Type B pancreatic cell (in vitro differentiated cells): ENCODE measurements around the gene TXLNB. TPM values are rescaled to one million over a fixed set of nuclear protein-coding genes. Genes with fewer than 3 reads are reported as not detected.

Source experiments
- DNase-seq: peaks from one replicate; pipeline ENCODE4 v3.0.0; 2021; ENCODE audit warnings: mixed read lengths; ENCODE audit not compliant: unreplicated experiment; ENCODE audit errors: extremely low spot score
- H3K27ac Mint-ChIP-seq: 2 replicates; pipeline ENCODE4 v1.8.0; 2021; ENCODE audit warnings: mild to moderate bottlenecking, mixed read lengths
- H3K27me3 Mint-ChIP-seq: 2 replicates; pipeline ENCODE4 v1.8.0; 2021; ENCODE audit warnings: mixed read lengths
- H3K36me3 Mint-ChIP-seq: 2 replicates; pipeline ENCODE4 v1.8.0; 2021; ENCODE audit warnings: mixed read lengths
- H3K4me1 Mint-ChIP-seq: one replicate; pipeline ENCODE4 v1.8.0; 2021; ENCODE audit warnings: mixed read lengths; ENCODE audit not compliant: unreplicated experiment
- H3K4me3 Mint-ChIP-seq: 2 replicates; pipeline ENCODE4 v1.8.0; 2021; ENCODE audit warnings: mild to moderate bottlenecking, mixed read lengths
- H3K9me3 Mint-ChIP-seq: 2 replicates; pipeline ENCODE4 v1.8.0; 2021; ENCODE audit warnings: mixed read lengths
- CTCF ChIP-seq: fragments of 200-600 bp; sonication (generic); conservative IDR thresholded peaks from 2 replicates; pipeline ENCODE4 v1.5.0; 2021; ENCODE audit warnings: antibody characterized with exemption, mild to moderate bottlenecking
- total RNA-seq: library from RNA; stranded (reverse); gene quantifications from 2 replicates; pipeline ENCODE4 v1.2.1, GENCODE V29; 2021; ENCODE audit warnings: low replicate concordance

The TXLNB gene
- total RNA-seq, 1 donor from 2014 or later = 0.22 TPM

- no peak overlapping the region for H3K4me3 Mint-ChIP-seq
- H3K4me1 Mint-ChIP-seq = peaks cover 5% of the 10 kb centered on the region
- no peaks in the 10 kb centered on the region for H3K36me3 Mint-ChIP-seq
- peaks cover 4% of the 10 kb centered on the region for H3K9me3 Mint-ChIP-seq
- TF ChIP-seq CTCF = no peak
- DNase-seq = no peak
- H3K27ac Mint-ChIP-seq = no peak overlapping the region
- H3K27me3 Mint-ChIP-seq = no peaks in the 10 kb centered on the region
Measured at GRCh38 chr6:139282684-139283083, 9.1 kb downstream of the TXLNB start.

- no peaks in the 10 kb centered on the region for H3K36me3 Mint-ChIP-seq
- peak overlapping the region; percentile 15 for H3K4me3 Mint-ChIP-seq
- DNase-seq = no peak
- no peak for TF ChIP-seq CTCF
- no peak overlapping the region for H3K27ac Mint-ChIP-seq
- H3K27me3 Mint-ChIP-seq = no peaks in the 10 kb centered on the region
- peaks cover 5% of the 10 kb centered on the region for H3K4me1 Mint-ChIP-seq
- peaks cover 4% of the 10 kb centered on the region for H3K9me3 Mint-ChIP-seq
Measured at GRCh38 chr6:139278190-139278589, 13.6 kb downstream of the TXLNB start.

GRCh38 chr6:139277587-139277986 lies 14.2 kb downstream of the TXLNB start:
- no peaks in the 10 kb centered on the region for H3K9me3 Mint-ChIP-seq
- no peak overlapping the region for H3K27ac Mint-ChIP-seq
- peaks cover under 1% of the 10 kb centered on the region for H3K4me1 Mint-ChIP-seq
- no peak overlapping the region for H3K4me3 Mint-ChIP-seq
- TF ChIP-seq CTCF = no peak
- no peaks in the 10 kb centered on the region for H3K36me3 Mint-ChIP-seq
- H3K27me3 Mint-ChIP-seq = no peaks in the 10 kb centered on the region
- DNase-seq = no peak

- no peak for TF ChIP-seq CTCF
- Mint-ChIP-seq H3K27me3 (no peaks in the 10 kb centered on the region), H3K4me1 (no peaks in the 10 kb centered on the region), H3K27ac (no peak overlapping the region), H3K9me3 (no peaks in the 10 kb centered on the region), H3K4me3 (no peak overlapping the region), H3K36me3 (no peaks in the 10 kb centered on the region)
- no peak for DNase-seq
Measured at GRCh38 chr6:139277161-139277560, 14.6 kb downstream of the TXLNB start.

- DNase-seq = no peak
- no peak overlapping the region for H3K27ac Mint-ChIP-seq
- H3K27me3 Mint-ChIP-seq = no peaks in the 10 kb centered on the region
- TF ChIP-seq CTCF = no peak
- no peaks in the 10 kb centered on the region for H3K36me3 Mint-ChIP-seq
- no peak overlapping the region for H3K4me3 Mint-ChIP-seq
- no peaks in the 10 kb centered on the region for H3K9me3 Mint-ChIP-seq
- H3K4me1 Mint-ChIP-seq = peaks cover 7% of the 10 kb centered on the region
Measured at GRCh38 chr6:139275279-139276055, 16.3 kb downstream of the TXLNB start.
